Mesenchymal stem cell (in vitro differentiated cells and primary cell): ENCODE results near the gene MSL1. TPM values are rescaled to one million over a fixed set of nuclear protein-coding genes. Genes with fewer than 3 reads are reported as not detected.

ENCODE experiments used
- DNase-seq: peaks from one replicate; pipeline ENCODE4 v3.0.0-alpha.2; 2013
- H2AFZ ChIP-seq: one replicate; pipeline ENCODE4 v1.6.1; 2013; ENCODE audit warnings: low read depth, mild to moderate bottlenecking, control low read depth, inconsistent platforms, low read length, moderate library complexity
- H2AK5ac ChIP-seq: 2 replicates; pipeline ENCODE4 v1.6.1; 2013; ENCODE audit warnings: low read length, moderate library complexity, mild to moderate bottlenecking, inconsistent platforms; ENCODE audit not compliant: severe bottlenecking
- H2BK120ac ChIP-seq: one replicate; pipeline ENCODE4 v1.6.1; 2013; ENCODE audit warnings: low read depth, mild to moderate bottlenecking, inconsistent platforms, low read length, moderate library complexity
- H2BK12ac ChIP-seq, 2 experiments: one replicate each; pipeline ENCODE4 v1.6.1; 2013; ENCODE audit warnings: inconsistent platforms in 2 of 2, low read length in 2 of 2, mild to moderate bottlenecking in 2 of 2, moderate library complexity in 2 of 2, control low read depth in 1 of 2
- H2BK15ac ChIP-seq: one replicate; pipeline ENCODE4 v1.6.1; 2013; ENCODE audit warnings: mild to moderate bottlenecking, low read depth, inconsistent platforms; ENCODE audit not compliant: poor library complexity, severe bottlenecking
- H2BK5ac ChIP-seq: 2 replicates; pipeline ENCODE4 v1.6.1; 2013; ENCODE audit warnings: low read depth, mild to moderate bottlenecking, low read length, control low read depth, inconsistent platforms; ENCODE audit not compliant: poor library complexity, severe bottlenecking
- H3K14ac ChIP-seq, 2 experiments: one replicate each; pipeline ENCODE4 v1.6.1; 2013; ENCODE audit warnings: inconsistent platforms in 2 of 2, low read length in 2 of 2, control low read depth in 1 of 2, mild to moderate bottlenecking in 1 of 2, moderate library complexity in 1 of 2
- H3K18ac ChIP-seq, 2 experiments: one replicate each; pipeline ENCODE4 v1.6.1; 2013; ENCODE audit warnings: inconsistent platforms in 2 of 2, low read length in 2 of 2, control low read depth in 1 of 2, low read depth in 1 of 2, mild to moderate bottlenecking in 1 of 2
- H3K23ac ChIP-seq, 2 experiments: one replicate each; pipeline ENCODE4 v1.6.1; 2013; ENCODE audit warnings: inconsistent platforms in 2 of 2, low read length in 2 of 2, mild to moderate bottlenecking in 2 of 2, moderate library complexity in 2 of 2, control low read depth in 1 of 2
- H3K27ac ChIP-seq: 2 replicates; pipeline ENCODE4 v1.5.1; 2013; ENCODE audit warnings: mild to moderate bottlenecking, moderate library complexity, low read length, control low read depth, inconsistent platforms; ENCODE audit not compliant: poor library complexity, severe bottlenecking
- H3K27me3 ChIP-seq, 2 experiments: 2 replicates each; pipeline versions ENCODE4 v1.6.1 to v1.7.0; 2013; ENCODE audit warnings: low read length in 2 of 2, mild to moderate bottlenecking in 2 of 2, moderate library complexity in 2 of 2, control low read depth in 1 of 2, inconsistent platforms in 1 of 2; ENCODE audit not compliant: control insufficient read depth in 1 of 2, insufficient read depth in 1 of 2
- H3K36me3 ChIP-seq, 2 experiments: 2 replicates each; pipeline versions ENCODE4 v1.6.1 to v1.7.0; 2013; ENCODE audit warnings: low read length in 2 of 2, control low read depth in 1 of 2, inconsistent platforms in 1 of 2, low read depth in 1 of 2, mild to moderate bottlenecking in 1 of 2; ENCODE audit not compliant: insufficient read depth in 2 of 2, control insufficient read depth in 1 of 2
- H3K4ac ChIP-seq, 2 experiments: one replicate each; pipeline ENCODE4 v1.6.1; 2013; ENCODE audit warnings: inconsistent platforms in 2 of 2, low read length in 2 of 2, mild to moderate bottlenecking in 2 of 2, moderate library complexity in 2 of 2, control low read depth in 1 of 2, low read depth in 1 of 2
- H3K4me1 ChIP-seq: 2 replicates; pipeline ENCODE4 v1.6.1; 2013; ENCODE audit warnings: low read depth, low read length, control low read depth; ENCODE audit not compliant: control insufficient read depth, insufficient read depth
- H3K4me2 ChIP-seq: 2 replicates; pipeline ENCODE4 v1.6.1; 2013; ENCODE audit warnings: low read length, mild to moderate bottlenecking, inconsistent platforms; ENCODE audit not compliant: poor library complexity, severe bottlenecking
- H3K4me3 ChIP-seq, 2 experiments: 2 replicates each; pipeline versions ENCODE4 v1.5.1 to v1.7.0; 2013; ENCODE audit warnings: low read length in 2 of 2, mild to moderate bottlenecking in 2 of 2, control low read depth in 1 of 2, low read depth in 1 of 2; ENCODE audit not compliant: insufficient read depth in 1 of 2
- H3K79me1 ChIP-seq: replicated peaks from 2 replicates; pipeline ENCODE4 v1.6.1; 2013; ENCODE audit warnings: mild to moderate bottlenecking, control low read depth, low read length, inconsistent platforms; ENCODE audit not compliant: poor library complexity, severe bottlenecking
- H3K9ac ChIP-seq: 2 replicates; pipeline ENCODE4 v1.7.0; 2013; ENCODE audit warnings: mild to moderate bottlenecking, low read length, moderate library complexity
- H3K9me3 ChIP-seq: 2 replicates; pipeline ENCODE4 v1.7.0; 2013; ENCODE audit warnings: mild to moderate bottlenecking, low read length; ENCODE audit not compliant: control insufficient read depth
- H4K8ac ChIP-seq: one replicate; pipeline ENCODE4 v1.6.1; 2013; ENCODE audit warnings: inconsistent platforms, mild to moderate bottlenecking, low read length, moderate library complexity
- H4K91ac ChIP-seq: one replicate; pipeline ENCODE4 v1.6.1; 2013; ENCODE audit warnings: mild to moderate bottlenecking, low read length, inconsistent platforms
- WGBS: methylation state at CpG from one replicate; pipeline ENCODE4 v1.1.7; 2013; ENCODE audit warnings: mixed read lengths; 5-methylcytosine and 5-hydroxymethylcytosine counted together
- polyA plus RNA-seq, 2 experiments: library from polyadenylated mRNA; stranded (reverse); fragments of 200-250 nt; gene quantifications; one replicate each; pipeline ENCODE4 v1.2.3, GENCODE V29; 2013

MSL1 gene, protein sequence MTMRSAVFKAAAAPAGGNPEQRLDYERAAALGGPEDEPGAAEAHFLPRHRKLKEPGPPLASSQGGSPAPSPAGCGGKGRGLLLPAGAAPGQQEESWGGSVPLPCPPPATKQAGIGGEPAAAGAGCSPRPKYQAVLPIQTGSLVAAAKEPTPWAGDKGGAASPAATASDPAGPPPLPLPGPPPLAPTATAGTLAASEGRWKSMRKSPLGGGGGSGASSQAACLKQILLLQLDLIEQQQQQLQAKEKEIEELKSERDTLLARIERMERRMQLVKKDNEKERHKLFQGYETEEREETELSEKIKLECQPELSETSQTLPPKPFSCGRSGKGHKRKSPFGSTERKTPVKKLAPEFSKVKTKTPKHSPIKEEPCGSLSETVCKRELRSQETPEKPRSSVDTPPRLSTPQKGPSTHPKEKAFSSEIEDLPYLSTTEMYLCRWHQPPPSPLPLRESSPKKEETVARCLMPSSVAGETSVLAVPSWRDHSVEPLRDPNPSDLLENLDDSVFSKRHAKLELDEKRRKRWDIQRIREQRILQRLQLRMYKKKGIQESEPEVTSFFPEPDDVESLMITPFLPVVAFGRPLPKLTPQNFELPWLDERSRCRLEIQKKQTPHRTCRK
- polyA plus RNA-seq (2013, experiment 1 of 2), result 67.5 TPM
- polyA plus RNA-seq (2013, experiment 2 of 2), result 66.9 TPM

DNA sequence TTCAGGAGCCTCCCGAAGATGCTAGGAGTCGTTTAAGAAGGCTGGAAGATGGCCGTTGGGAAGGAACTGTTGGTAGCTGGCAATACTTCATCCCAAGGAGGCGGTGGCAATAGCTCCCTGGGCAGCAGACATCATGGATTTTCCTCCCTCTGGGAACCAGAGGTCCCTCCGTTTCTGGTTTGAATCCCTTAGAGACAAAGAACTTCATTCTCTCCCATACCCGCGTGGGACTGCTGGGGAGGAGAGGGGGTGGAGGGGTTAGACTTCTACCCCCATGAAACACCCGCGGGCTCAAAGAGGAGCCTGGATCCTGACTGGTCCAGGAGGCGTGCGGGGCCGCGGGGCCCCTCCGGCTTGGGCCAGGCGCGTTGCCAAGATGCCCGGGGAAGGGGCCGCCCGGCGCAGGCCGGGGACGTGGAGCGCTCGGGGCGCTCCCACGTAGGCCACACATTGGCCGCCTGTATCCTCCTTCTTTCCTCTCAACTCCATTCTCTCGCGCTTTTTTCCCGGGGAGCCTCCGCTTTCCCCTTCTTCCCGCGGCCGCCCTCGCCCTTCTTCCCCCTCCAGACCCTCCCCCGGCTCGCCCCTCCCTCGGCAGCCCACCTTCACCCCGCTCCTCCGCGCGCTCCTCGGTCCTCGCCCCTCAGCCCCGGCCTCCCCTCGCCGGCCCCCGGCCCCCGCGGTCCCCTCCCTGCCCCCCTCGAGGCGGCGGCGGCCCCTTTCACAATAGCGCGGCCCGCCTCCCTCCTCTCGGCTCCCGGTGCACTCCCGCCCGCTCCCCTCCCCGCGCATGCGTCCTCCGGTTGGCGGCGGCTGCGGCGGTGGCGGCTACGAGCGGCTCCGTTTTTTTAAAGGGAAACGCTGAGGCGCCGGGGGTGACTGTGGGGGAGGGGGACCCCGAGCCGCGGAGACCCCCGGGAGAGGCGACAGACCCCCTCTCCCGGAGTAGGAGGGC lies at the start of gene MSL1:
MSL1 (plus strand) TSS at position 791 of the 955 bp plus-strand sequence. CDS start 642 bp downstream, outside the sequence.
- peak within 1 kb of the TSS; percentile 95 to 99 for H3K4me3 ChIP-seq
- H3K27ac ChIP-seq, result peak within 1 kb of the TSS; percentile 97
- H3K27me3 ChIP-seq, result no peaks in the 10 kb centered on the region
- H3K36me3 ChIP-seq, result peaks cover 8 to 15% of the 10 kb centered on the region in 2 experiments
- H3K9ac ChIP-seq, result peak within 1 kb of the TSS; percentile 93
- H3K4me1 ChIP-seq, result peaks cover 7% of the 10 kb centered on the region
- H3K4me2 ChIP-seq, result peak within 1 kb of the TSS; percentile 77
- H3K18ac ChIP-seq, result peak within 1 kb of the TSS; percentile 96 to 100
- H3K23ac ChIP-seq, result peak within 1 kb of the TSS in 1 of 2 experiments; percentile 87
- peak within 1 kb of the TSS; percentile 100 for H2BK120ac ChIP-seq
- no peak within 1 kb of the TSS for H2AFZ ChIP-seq
- H2BK15ac ChIP-seq, result peak within 1 kb of the TSS; percentile 96
- peak within 1 kb of the TSS; percentile 65 for H2AK5ac ChIP-seq
- peak within 1 kb of the TSS; percentile 57 to 98 for H3K14ac ChIP-seq
- H2BK5ac ChIP-seq, result peak within 1 kb of the TSS; percentile 99
- peak within 1 kb of the TSS; percentile 93 to 95 for H3K4ac ChIP-seq
- H4K91ac ChIP-seq, result peak within 1 kb of the TSS; percentile 98
- 0% methylated on average over 32 of the region's 82 CpGs for WGBS
- peaks cover 10% of the 10 kb centered on the region for H3K79me1 ChIP-seq
- peak within 1 kb of the TSS in 1 of 2 experiments; percentile 59 for H2BK12ac ChIP-seq
- H3K9me3 ChIP-seq, result no peaks in the 10 kb centered on the region
- peak; percentile 85 for DNase-seq
- peak within 1 kb of the TSS; percentile 87 for H4K8ac ChIP-seq

DNA sequence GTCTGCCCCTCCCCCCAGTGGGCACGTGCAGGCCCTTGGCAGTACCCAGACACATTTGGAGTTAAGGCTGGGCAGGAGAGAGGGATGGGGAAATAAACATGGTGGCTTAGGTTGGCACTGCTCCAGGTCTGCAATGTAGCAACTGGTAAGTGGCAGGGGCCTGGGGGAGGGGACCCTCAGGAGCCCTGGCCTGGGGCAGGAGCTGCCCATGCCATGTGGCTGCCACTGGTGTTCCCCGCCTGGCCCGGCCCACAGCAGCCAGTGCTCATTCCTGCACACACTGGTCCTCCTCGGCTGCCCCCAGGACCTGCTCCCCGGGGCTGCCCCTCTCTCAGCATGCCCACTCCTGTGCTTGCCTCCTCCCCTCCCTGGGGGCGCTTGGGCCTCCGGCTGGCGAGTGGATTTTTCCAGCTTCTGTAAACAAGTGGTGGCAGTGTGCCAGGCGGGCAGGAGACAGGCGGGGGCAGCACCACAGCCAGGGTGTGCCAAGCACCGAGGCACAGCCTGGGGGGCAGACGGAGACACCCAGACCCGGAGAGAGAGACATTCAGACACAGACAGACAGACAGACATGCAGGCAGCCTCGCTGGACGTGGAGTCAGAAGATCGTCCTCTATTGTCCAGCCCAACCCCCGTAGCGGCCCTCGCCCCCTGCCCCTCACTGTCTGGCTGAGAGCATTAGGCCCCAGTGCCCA lies 49.6 kb upstream of the MSL1 start:
- peaks cover 39% of the 10 kb centered on the region for H3K79me1 ChIP-seq
- peak overlapping the region; percentile 38 for H2BK15ac ChIP-seq
- peak overlapping the region; percentile 92 for H2AK5ac ChIP-seq
- H2AFZ ChIP-seq, result no peak overlapping the region
- H3K27me3 ChIP-seq, result no peaks in the 10 kb centered on the region
- H3K9me3 ChIP-seq, result no peaks in the 10 kb centered on the region
- H3K9ac ChIP-seq, result peak overlapping the region; percentile 43
- H3K4me3 ChIP-seq, result peak overlapping the region in 1 of 2 experiments; percentile 38
- H2BK5ac ChIP-seq, result no peak overlapping the region
- peak overlapping the region; percentile 17 to 76 for H3K4ac ChIP-seq
- peak overlapping the region; percentile 47 for H4K8ac ChIP-seq
- no peak overlapping the region for H2BK120ac ChIP-seq
- 72% methylated on average over 19 of the region's 19 CpGs for WGBS
- peak overlapping the region in 1 of 2 experiments; percentile 71 for H3K14ac ChIP-seq
- DNase-seq, result peak; percentile 32
- H3K4me2 ChIP-seq, result peak overlapping the region; percentile 40
- peak overlapping the region; percentile 80 to 83 for H2BK12ac ChIP-seq
- peak overlapping the region; percentile 33 for H3K27ac ChIP-seq
- peak overlapping the region; percentile 14 to 40 for H3K18ac ChIP-seq
- peak overlapping the region; percentile 30 for H4K91ac ChIP-seq
- H3K23ac ChIP-seq, result no peak overlapping the region
- H3K4me1 ChIP-seq, result peaks cover 66% of the 10 kb centered on the region
- peaks cover 21 to 23% of the 10 kb centered on the region in 2 experiments for H3K36me3 ChIP-seq

DNA sequence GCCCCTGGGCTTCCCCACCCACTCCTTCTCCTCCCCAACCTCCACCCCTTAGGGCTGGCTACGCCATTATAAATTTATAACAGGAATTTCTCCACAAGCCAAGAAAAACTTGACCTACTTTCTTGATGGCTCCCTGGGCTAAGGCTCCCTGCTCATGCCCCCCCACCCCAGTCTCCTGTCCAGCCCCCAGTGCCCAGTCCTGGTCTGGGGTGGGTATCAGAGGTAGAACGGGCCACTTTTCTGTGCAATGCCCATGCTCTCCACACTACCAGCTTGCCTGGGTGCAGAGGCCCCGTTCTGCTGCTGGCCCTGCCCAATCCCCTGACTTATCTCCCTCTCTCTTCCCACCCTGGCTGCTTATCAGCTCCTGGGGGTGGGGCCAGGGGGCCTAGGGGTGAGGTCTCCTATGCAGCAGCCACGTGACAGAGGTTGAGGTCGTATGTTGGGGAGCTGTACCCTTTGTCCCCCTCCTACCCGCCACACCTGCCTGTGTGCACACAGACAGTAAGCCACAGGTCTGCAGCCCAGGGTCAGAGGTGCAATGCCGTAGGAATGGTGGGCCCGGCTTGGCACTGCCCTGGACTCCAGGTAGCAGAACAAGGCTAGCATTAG lies 48.9 kb upstream of the MSL1 start:
- Histone ChIP-seq H3K4ac (no peak overlapping the region), H3K4me2 (peak overlapping the region; percentile 25), H2BK12ac (peak overlapping the region in 1 of 2 experiments; percentile 20), H4K91ac (peak overlapping the region; percentile 19), H3K18ac (peak overlapping the region; percentile 40 to 51), H3K9me3 (no peaks in the 10 kb centered on the region), H3K79me1 (peaks cover 38% of the 10 kb centered on the region), H2AFZ (no peak overlapping the region), H2BK5ac (no peak overlapping the region), H3K14ac (no peak overlapping the region), H3K27me3 (no peaks in the 10 kb centered on the region), H3K4me1 (peaks cover 66% of the 10 kb centered on the region), H3K23ac (no peak overlapping the region), H3K4me3 (peak overlapping the region in 1 of 2 experiments; percentile 38), H2AK5ac (peak overlapping the region; percentile 58), H2BK120ac (no peak overlapping the region), H4K8ac (no peak overlapping the region), H3K9ac (peak overlapping the region; percentile 11), H3K36me3 (peaks cover 22 to 28% of the 10 kb centered on the region in 2 experiments), H3K27ac (peak overlapping the region; percentile 33), H2BK15ac (no peak overlapping the region)
- 86% methylated on average over 6 of the region's 8 CpGs for WGBS
- no peak for DNase-seq
